Activated CD8-positive, alpha-beta T cell treated with anti-CD3 and anti-CD28 coated beads for 36 hours (primary cell): ENCODE data around the gene SAFB. TPM values are rescaled to one million over a fixed set of nuclear protein-coding genes. Genes with fewer than 3 reads are reported as not detected.

Experiments
- ATAC-seq: fragments of 200-7000 bp; cut with Tn5 transposase; one replicate; pipeline ENCODE4 v1.10.0; 2021; ENCODE audit warnings: mild to moderate bottlenecking, moderate library complexity
- CTCF ChIA-PET: fragments of 350-600 bp; sonication (Branson Sonifier 250); formaldehyde crosslinking; loops from one replicate; lab custom pipeline; 2021; ENCODE audit warnings: antibody characterized with exemption; lab: Charles Lee
- POLR2A ChIA-PET: fragments of 350-600 bp; sonication (Branson Sonifier 250); formaldehyde crosslinking; loops from one replicate; lab custom pipeline; 2021; ENCODE audit warnings: antibody characterized with exemption; lab: Charles Lee
- DNase-seq: peaks from one replicate; pipeline ENCODE4 v3.0.0-alpha.2; 2020
- H3K27ac Mint-ChIP-seq: one replicate; pipeline ENCODE4 v1.8.0; 2021; ENCODE audit warnings: mild to moderate bottlenecking, mixed read lengths
- H3K27me3 Mint-ChIP-seq: one replicate; pipeline ENCODE4 v1.8.0; 2021; ENCODE audit warnings: mixed read lengths
- H3K36me3 Mint-ChIP-seq: one replicate; pipeline ENCODE4 v1.8.0; 2021; ENCODE audit warnings: low read depth, mixed read lengths
- H3K4me1 Mint-ChIP-seq: one replicate; pipeline ENCODE4 v1.8.0; 2021; ENCODE audit warnings: low read depth, mixed read lengths
- H3K4me3 Mint-ChIP-seq: one replicate; pipeline ENCODE4 v1.8.0; 2021; ENCODE audit warnings: mild to moderate bottlenecking, moderate library complexity, mixed read lengths
- H3K9me3 Mint-ChIP-seq: one replicate; pipeline ENCODE4 v1.8.0; 2021; ENCODE audit warnings: mixed read lengths
- CTCF ChIP-seq: fragments of 200-600 bp; IDR thresholded peaks from one replicate; pipeline ENCODE4 v1.8.0; 2022; ENCODE audit warnings: antibody characterized with exemption, mild to moderate bottlenecking
- intact Hi-C: fragments of 100-400 bp; cut with micrococcal nuclease; formaldehyde crosslinking; loops from one replicate; pipeline ENCODE4 v1.10.0; 2022
- total RNA-seq, 2 experiments: library from RNA; stranded (reverse); gene quantifications; one replicate each; pipeline ENCODE4 v1.2.3, GENCODE V29; 2021

The SAFB gene
- total RNA-seq, 2 experiments from 2014 or later, result 124 to 132 TPM

- Mint-ChIP-seq H3K27ac (no peak overlapping the region), H3K27me3 (no peaks in the 10 kb centered on the region), H3K4me3 (no peak overlapping the region), H3K4me1 (peaks cover 21% of the 10 kb centered on the region), H3K9me3 (no peaks in the 10 kb centered on the region), H3K36me3 (peaks cover 50% of the 10 kb centered on the region)
- CTCF ChIA-PET, result interaction anchor here (2.0 to 2.6 kb wide), 2 partner anchors 24 to 26 kb away, joined by 6 to 12 read pairs; no protein-coding TSS in a partner anchor
- DNase-seq, result no peak
- ATAC-seq, result no peak
- TF ChIP-seq CTCF, result no peak
- intact Hi-C loops, result no loop called here
- POLR2A ChIA-PET, result interaction anchor here (0.6 to 18.8 kb wide), 4 partner anchors 9 to 95 kb away, joined by 3 to 516 read pairs (median 10); partner anchors contain the start of genes HSD11B1L and RPL36
Observed at GRCh38 chr19:5713228-5713627, 90.3 kb downstream of the SAFB start.

- POLR2A ChIA-PET, result interaction anchor here (0.7 to 18.8 kb wide), 4 partner anchors 10 to 75 kb away, joined by 3 to 516 read pairs (median 10); partner anchors contain the start of genes HSD11B1L and RPL36
- Mint-ChIP-seq H3K36me3 (peaks cover 60% of the 10 kb centered on the region), H3K27me3 (no peaks in the 10 kb centered on the region), H3K4me1 (peaks cover 24% of the 10 kb centered on the region), H3K9me3 (no peaks in the 10 kb centered on the region), H3K27ac (no peak overlapping the region), H3K4me3 (no peak overlapping the region)
- DNase-seq (no peak), ATAC-seq (no peak)
- no peak for TF ChIP-seq CTCF
- intact Hi-C loops, result no loop called here
- CTCF ChIA-PET, result interaction anchor here (2.0 to 2.6 kb wide), 2 partner anchors 25 to 28 kb away, joined by 6 to 12 read pairs; no protein-coding TSS in a partner anchor
Observed at GRCh38 chr19:5714816-5715215, 91.9 kb downstream of the SAFB start.

- peak overlapping the region; percentile 92 for H3K4me3 Mint-ChIP-seq
- no peak for ATAC-seq
- no peak for DNase-seq
- CTCF ChIA-PET, result interaction anchor here (0.6 to 2.8 kb wide), 4 partner anchors 28 to 87 kb away, joined by 3 to 23 read pairs (median 8); partner anchors contain the start of genes NRTN and RPL36
- H3K9me3 Mint-ChIP-seq, result no peaks in the 10 kb centered on the region
- no peak for TF ChIP-seq CTCF
- H3K4me1 Mint-ChIP-seq, result peaks cover 26% of the 10 kb centered on the region
- peaks cover 46% of the 10 kb centered on the region for H3K36me3 Mint-ChIP-seq
- POLR2A ChIA-PET, result interaction anchor here (1.1 to 18.8 kb wide), 5 partner anchors 10 to 111 kb away, joined by 3 to 516 read pairs (median 6); partner anchors contain the start of genes HSD11B1L, NRTN and RPL36
- H3K27ac Mint-ChIP-seq, result peak overlapping the region; percentile 97
- intact Hi-C loops, result no loop called here
- no peaks in the 10 kb centered on the region for H3K27me3 Mint-ChIP-seq
Observed at GRCh38 chr19:5717215-5717935, 94.5 kb downstream of the SAFB start.

Other genes starting within 250 kb of the SAFB start
- gene ZNRF4, start 167.7 kb upstream of the SAFB start, total RNA-seq, result not detected
- under 1 TPM; 0.38 to 0.50 TPM for gene TINCR, start 55.1 kb upstream of the SAFB start, total RNA-seq
- gene SAFB2, start 307 bp upstream of the SAFB start, total RNA-seq, result 10 to 100 TPM; 70.8 to 78.0 TPM
- gene MICOS13, start 57.4 kb downstream of the SAFB start, total RNA-seq, result 10 to 100 TPM; 49.4 TPM
- 1 to 10 TPM; 2.7 to 3.5 TPM for gene HSD11B1L, start 57.9 kb downstream of the SAFB start, total RNA-seq
- 1,000 to 10,000 TPM; 1,711 to 1,715 TPM for gene RPL36, start 67.2 kb downstream of the SAFB start, total RNA-seq
- gene LONP1, start 97.1 kb downstream of the SAFB start, total RNA-seq, result 100 to 1,000 TPM; 324 to 342 TPM
- not detected for gene CATSPERD, start 97.6 kb downstream of the SAFB start, total RNA-seq
- gene PRR22, start 161.7 kb downstream of the SAFB start, total RNA-seq, result 1 to 10 TPM; 4.4 to 5.0 TPM
- 10 to 100 TPM; 69.6 to 74.5 TPM for gene DUS3L, start 168.1 kb downstream of the SAFB start, total RNA-seq
- gene NRTN, start 182.0 kb downstream of the SAFB start, total RNA-seq, result under 1 TPM in 1 of 2 experiments, not detected in 1; 0.72 TPM
- gene FUT6, start 216.6 kb downstream of the SAFB start, total RNA-seq, result not detected
- gene FUT3, start 228.4 kb downstream of the SAFB start, total RNA-seq, result not detected
- not detected for gene FUT5, start 247.5 kb downstream of the SAFB start, total RNA-seq